Measurements from ENCODE around the gene ZCCHC24. TPM values are rescaled to one million over a fixed set of nuclear protein-coding genes. Genes with fewer than 3 reads are reported as not detected.

ZCCHC24 gene
- total RNA-seq, 4 donors from 2014 or later, result 100 to 156 (median 120) TPM

- H3K27ac ChIP-seq (replicated peaks in 1 of 4), result peak overlapping the region; percentile 94 to 97 (median 96)
- H3K36me3 ChIP-seq, result peaks cover 0 to 9% (median 0%) of the 10 kb centered on the region in 4 donors
- peak overlapping the region; percentile 82 to 98 (median 90) for H3K4me3 ChIP-seq
- no peaks in the 10 kb centered on the region for H3K27me3 ChIP-seq
- H3K4me1 ChIP-seq, result peaks cover 22 to 51% (median 38%) of the 10 kb centered on the region in 4 donors
- WGBS, result 39% methylated on average over 11 of the region's 16 CpGs
- H3K9me3 ChIP-seq, result no peaks in the 10 kb centered on the region
- no peak for TF ChIP-seq EP300 (IDR thresholded peaks at IDR 0.05)
- TF ChIP-seq, protein P1, sequence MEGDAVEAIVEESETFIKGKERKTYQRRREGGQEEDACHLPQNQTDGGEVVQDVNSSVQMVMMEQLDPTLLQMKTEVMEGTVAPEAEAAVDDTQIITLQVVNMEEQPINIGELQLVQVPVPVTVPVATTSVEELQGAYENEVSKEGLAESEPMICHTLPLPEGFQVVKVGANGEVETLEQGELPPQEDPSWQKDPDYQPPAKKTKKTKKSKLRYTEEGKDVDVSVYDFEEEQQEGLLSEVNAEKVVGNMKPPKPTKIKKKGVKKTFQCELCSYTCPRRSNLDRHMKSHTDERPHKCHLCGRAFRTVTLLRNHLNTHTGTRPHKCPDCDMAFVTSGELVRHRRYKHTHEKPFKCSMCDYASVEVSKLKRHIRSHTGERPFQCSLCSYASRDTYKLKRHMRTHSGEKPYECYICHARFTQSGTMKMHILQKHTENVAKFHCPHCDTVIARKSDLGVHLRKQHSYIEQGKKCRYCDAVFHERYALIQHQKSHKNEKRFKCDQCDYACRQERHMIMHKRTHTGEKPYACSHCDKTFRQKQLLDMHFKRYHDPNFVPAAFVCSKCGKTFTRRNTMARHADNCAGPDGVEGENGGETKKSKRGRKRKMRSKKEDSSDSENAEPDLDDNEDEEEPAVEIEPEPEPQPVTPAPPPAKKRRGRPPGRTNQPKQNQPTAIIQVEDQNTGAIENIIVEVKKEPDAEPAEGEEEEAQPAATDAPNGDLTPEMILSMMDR (IDR thresholded peaks at IDR 0.05), result no peak
- no peak for TF ChIP-seq POLR2A (IDR thresholded peaks at IDR 0.05; ENCODE audit: low read depth)
- no peak for TF ChIP-seq POLR2AphosphoS5 (IDR thresholded peaks at IDR 0.05)
- intact Hi-C loops (cut with DNase I), result loop anchor here (5.0 kb wide), 1 partner anchor 64 kb away; no protein-coding TSS in a partner anchor
- DNase-seq (ENCODE audit: extremely low spot score), result no peak
Observed at GRCh38 chr10:79446758-79447084, 1.3 kb upstream of the ZCCHC24 start.

DNA sequence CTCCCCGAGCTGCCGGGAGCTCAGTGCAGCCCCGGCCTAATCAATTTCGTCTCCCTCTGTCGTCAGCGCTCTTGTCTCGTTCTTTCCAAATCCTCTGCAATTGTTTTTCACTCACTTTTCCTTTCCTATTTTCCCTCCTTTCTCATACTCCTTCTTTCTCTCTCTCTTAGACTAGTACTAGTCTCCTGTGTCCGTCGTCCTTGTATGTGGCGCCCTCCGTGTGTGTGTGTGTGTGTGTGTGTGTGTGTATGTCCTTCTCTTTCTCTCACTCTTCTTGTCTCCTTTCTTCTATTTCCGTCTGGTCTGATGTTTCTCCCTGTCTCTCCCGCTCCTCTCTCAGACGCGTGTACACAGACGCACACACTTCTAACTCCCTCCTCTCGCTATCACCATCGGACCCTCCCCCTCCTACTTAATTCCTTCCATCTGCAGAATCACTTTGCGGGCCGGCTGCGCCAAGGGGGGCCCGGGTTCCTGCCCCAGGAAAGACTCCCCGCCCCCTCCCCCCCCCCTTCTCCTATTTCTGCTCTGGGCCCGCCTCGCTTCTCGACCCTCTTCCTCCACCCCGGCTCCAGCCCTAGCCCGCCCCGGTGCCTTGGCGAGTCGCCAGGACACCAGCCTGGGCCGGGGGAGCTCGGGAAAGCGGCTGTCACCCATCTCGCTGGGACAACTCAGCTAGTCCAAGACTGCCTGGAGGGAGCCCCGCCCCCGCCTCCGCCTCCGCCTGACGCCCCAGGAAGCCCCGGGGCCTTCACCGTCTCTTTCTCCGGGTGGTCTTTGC, 743 bp upstream of the ZCCHC24 start:
- Histone ChIP-seq H3K4me1 (peaks cover 27 to 54% (median 42%) of the 10 kb centered on the region in 4 donors), H3K4me3 (peak overlapping the region; percentile 82 to 98 (median 90)), H3K27ac (replicated peaks in 1 of 4) (peak overlapping the region; percentile 94 to 97 (median 96)), H3K27me3 (no peaks in the 10 kb centered on the region), H3K9me3 (no peaks in the 10 kb centered on the region), H3K36me3 (peaks cover 0 to 11% (median 0%) of the 10 kb centered on the region in 4 donors)
- WGBS, result under 1% methylated on average over 28 of the region's 43 CpGs
- TF ChIP-seq POLR2A (IDR thresholded peaks at IDR 0.05; ENCODE audit: low read depth), result peak; percentile 63
- TF ChIP-seq, protein P1 (IDR thresholded peaks at IDR 0.05), result peak in 1 of 3 experiments; percentile 1
- peak in 1 of 2 donors; percentile 94 for TF ChIP-seq POLR2AphosphoS5 (IDR thresholded peaks at IDR 0.05)
- no peak for TF ChIP-seq EP300 (IDR thresholded peaks at IDR 0.05)
- intact Hi-C loops (cut with DNase I), result loop anchor here (5.0 kb wide), 1 partner anchor 64 kb away; no protein-coding TSS in a partner anchor
- no peak for DNase-seq (ENCODE audit: extremely low spot score)

GRCh38 chr10:79444199-79445119, 965 bp downstream of the ZCCHC24 start:
- 5% methylated on average over 5 of the region's 44 CpGs for WGBS
- H3K4me1 ChIP-seq, result peaks cover 44 to 71% (median 60%) of the 10 kb centered on the region in 4 donors

More at GRCh38 chr10:79444199-79445119, 965 bp downstream of the ZCCHC24 start:
- Histone ChIP-seq H3K4me3 (peak overlapping the region; percentile 82 to 98 (median 90)), H3K36me3 (peaks cover 0 to 11% (median 2%) of the 10 kb centered on the region in 4 donors), H3K27ac (replicated peaks in 1 of 4) (peak overlapping the region; percentile 94 to 97 (median 96)), H3K9me3 (no peaks in the 10 kb centered on the region), H3K27me3 (no peaks in the 10 kb centered on the region)
- no peak for DNase-seq (ENCODE audit: extremely low spot score)
- TF ChIP-seq EP300 (IDR thresholded peaks at IDR 0.05) (no peak), POLR2A (IDR thresholded peaks at IDR 0.05; ENCODE audit: low read depth) (peak; percentile 34), POLR2AphosphoS5 (IDR thresholded peaks at IDR 0.05) (peak; percentile 31 to 48)
- TF ChIP-seq, protein P1 (IDR thresholded peaks at IDR 0.05), result no peak
- intact Hi-C loops (cut with DNase I), result loop anchor here (5.0 kb wide), 2 partner anchors 42 to 62 kb away; no protein-coding TSS in a partner anchor

Measured in esophagus muscularis mucosa (tissue), 4 donors.